HG02870 (cell line): ENCODE results near the gene JADE1.

Experiments
- ATAC-seq: cut with Tn5 transposase; IDR thresholded peaks from one replicate; pipeline ENCODE4 v1.9.1; 2021; ENCODE audit warnings: mild to moderate bottlenecking, moderate library complexity; ENCODE audit not compliant: unreplicated experiment

JADE1 gene

DNA sequence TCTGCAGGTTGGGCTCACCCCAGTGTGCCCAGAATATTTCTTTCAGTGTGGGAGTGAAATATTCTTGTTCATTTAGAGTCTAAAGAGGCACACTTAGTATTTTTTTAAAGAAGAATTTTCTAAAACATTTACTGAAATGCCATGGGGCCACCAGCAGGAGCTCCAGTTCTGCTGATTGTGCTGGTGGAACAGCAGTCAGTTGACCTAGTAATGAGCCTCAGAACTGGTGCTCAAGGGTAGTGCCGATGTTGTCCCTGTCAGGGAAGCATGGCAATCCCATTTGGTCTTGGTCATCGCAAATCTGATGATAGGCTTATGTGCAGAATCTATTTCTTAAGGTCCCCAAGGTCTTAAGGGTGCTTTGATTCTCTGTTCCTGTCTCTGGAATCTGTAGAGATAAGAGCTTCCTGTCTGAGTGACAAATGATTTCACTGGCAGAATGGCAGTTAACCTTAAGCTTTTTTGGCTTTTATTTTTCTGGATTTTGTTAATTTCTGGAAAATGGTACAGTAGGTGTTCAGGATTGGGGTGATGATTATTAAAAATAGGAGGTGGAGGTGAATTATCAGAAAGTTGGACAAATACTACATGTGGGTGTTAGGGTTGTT is 31.3 kb downstream of the JADE1 start:
- ATAC-seq: no peak

- no peak for ATAC-seq
These were observed 31.9 kb downstream of the JADE1 start for GRCh38 chr4:128841402-128841801.

DNA sequence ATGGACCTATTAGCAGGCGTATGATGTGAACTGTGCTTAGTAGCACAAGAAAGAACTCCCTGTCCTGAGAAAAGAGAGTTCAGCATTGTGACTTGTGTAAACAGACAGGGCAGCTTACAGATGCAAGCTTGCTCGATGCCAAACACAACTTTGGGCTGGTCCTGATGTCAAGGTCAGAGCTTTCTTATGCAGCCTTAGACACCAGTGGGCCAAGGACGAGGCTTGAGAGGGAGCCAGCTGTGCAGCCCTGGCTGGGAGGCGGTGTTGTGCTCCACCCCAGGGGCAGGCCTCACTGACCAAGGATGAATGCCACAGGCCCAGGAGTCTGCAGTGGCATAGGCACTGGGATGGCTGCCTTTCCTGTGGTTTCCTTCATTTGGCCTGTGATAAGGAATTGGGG is 35.4 kb downstream of the JADE1 start:
- ATAC-seq: no peak

DNA sequence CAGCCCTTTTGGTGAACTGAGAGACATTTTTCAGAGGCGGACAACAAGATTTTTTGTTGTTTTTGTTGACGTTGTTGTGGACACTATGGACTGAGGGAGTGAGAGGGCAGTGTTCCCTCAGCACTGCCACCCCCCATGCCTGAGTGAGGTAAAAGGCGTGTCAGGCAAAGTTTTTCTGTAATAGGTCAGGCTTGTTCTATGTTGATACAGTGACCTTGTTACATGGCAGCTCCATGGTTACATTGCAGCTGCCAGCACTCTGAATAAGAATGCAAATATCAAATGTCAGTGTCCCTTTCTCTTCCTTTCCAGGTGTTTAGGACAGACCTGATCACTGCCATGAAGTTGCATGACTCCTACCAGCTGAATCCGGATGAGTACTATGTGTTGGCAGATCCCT is 36.6 kb downstream of the JADE1 start:
- no peak for ATAC-seq

- ATAC-seq: no peak
These were observed 37.7 kb downstream of the JADE1 start for GRCh38 chr4:128847082-128847724.

DNA sequence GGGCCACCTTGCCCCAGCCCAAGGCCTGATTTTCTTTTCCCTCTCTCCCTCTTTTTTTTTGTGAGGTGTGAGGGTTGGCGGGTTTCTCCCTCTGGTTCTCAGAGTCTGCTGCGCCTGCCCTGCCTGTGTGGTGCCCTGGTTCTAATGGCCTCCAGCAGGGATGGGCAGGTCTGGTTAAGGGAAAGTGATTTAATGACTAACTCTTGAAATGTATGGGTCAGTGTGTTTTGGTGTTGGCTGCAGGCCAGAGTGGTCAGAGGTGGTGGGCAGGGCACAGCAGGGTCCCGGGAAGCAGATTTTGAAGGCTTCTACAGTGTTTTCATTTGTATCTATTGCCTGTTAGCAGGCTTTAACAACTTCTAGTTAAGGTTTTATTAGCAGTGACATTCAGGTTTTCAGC is 39.0 kb downstream of the JADE1 start:
- no peak for ATAC-seq

GRCh38 chr4:128850252-128850651 is 40.8 kb downstream of the JADE1 start:
- ATAC-seq: no peak

DNA sequence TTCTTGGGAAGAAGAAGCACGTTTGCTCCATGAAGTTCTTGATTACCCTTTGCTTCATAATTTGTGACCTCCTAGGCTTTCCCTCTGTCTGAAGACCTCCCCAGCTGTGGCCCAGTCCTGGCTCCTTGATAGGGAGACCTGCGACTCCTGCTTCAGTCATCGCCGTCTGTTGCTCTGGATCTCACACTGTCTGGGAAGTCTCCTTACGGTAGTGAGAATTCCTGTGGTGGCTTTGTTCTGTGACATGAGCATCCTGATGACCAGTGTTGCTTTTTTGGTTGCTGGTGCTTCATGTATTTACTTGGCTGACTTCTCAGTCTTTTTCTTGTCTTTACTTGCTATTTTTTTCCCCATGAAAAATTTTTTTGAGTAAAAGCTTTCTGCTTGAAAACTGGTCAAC is 44.2 kb downstream of the JADE1 start:
- no peak for ATAC-seq

DNA sequence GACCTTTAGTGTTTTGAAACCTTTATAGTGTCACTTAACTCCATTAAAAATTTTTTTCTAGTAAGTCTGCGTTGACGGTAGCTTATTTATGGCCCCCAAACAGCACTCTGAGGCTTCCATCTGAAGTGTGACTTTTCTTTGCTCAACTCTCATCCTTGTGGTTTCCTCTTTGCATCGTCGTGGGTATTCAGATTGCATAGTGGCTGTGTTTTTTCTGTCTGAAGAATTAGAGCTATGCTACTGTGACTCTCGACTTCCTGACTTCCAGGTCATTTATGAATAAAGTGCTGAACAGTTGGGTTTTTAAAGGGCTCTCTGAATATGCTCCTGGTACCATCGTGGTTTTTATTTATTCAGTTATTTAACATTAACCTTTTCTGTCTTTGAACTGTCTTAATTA is 44.9 kb downstream of the JADE1 start:
- ATAC-seq: peak; percentile 80

- no peak for ATAC-seq
These were observed 46.1 kb downstream of the JADE1 start for GRCh38 chr4:128855621-128856020.

DNA sequence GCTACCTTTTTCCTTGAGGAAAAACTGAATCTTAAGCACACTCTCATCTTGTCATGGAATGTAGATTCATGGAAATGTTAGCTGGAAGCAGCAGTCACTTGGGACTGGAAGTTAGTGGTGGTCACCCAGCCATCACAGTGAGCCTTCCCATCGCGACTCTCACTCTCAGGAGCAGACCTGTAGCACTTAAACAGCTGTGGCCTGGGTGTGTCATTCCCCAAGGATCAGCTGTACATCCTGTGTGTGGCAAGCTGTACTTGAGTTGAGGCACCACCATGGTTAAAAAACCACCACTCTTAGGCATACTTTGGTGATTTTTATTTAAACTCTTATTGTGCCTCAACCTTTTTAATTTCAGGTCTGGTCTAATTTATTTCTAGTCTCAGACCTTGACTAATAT is 46.7 kb downstream of the JADE1 start:
- ATAC-seq: no peak

DNA sequence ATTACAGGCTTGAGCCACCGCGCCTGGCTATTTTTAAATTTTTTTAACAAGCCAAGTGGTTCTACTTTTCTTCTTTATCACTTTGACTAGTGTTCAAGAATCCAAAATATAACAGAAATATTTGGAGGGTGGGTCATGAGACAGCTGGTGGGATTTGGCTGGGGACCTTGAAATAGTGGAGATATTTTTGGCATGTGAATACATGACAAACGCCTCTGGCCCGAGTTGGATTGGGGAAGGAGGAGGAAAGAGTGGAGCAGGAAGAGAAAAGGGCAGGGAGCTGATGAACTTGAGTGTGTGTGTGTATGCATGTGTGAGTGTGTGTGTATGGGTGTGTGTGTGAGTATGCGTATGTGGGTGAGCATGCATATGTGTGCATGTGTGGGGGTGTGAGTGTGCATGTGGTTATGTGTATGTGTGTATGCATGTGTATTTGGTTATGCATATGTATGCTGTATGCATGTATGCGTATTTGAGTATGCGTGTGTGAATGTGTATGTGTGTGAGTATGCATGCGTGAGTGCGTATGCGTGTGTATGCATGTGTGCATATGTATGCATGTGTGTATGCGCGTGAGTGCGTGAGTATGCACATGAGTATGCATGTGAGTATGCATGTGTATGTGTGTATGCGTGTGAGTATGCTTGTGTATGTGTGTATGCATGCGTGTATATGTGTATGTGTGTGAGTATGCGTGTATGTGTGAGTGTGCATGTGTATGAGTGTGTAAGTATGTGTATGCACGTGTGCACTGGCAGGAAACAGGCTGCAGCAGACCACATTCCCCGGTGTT is 49.6 kb downstream of the JADE1 start:
- ATAC-seq: no peak

GRCh38 chr4:128859887-128860677 is 50.6 kb downstream of the JADE1 start:
- no peak for ATAC-seq

DNA sequence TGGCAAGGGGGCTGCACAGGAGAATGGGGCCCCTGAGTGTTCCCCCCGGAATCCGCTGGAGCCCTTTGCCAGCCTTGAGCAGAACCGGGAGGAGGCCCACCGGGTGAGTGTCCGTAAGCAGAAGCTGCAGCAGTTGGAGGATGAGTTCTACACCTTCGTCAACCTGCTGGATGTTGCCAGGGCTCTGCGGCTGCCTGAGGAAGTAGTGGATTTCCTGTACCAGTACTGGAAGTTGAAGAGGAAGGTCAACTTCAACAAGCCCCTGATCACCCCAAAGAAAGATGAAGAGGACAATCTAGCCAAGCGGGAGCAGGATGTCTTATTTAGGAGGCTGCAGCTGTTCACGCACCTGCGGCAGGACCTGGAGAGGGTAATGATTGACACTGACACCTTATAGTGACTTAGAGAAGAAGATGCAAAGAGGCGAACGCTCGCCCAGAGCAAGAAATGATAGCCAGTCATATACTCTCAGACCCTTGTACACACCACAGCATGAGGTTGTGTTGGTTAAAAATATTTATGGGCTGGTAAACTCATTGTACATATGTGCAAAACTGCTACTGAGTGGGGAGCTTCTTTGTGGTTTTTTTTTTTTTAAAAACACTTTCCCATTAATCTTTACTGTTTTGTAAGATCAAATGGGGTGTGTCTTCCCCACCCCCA is 52.5 kb downstream of the JADE1 start:
- ATAC-seq: peak; percentile 14

DNA sequence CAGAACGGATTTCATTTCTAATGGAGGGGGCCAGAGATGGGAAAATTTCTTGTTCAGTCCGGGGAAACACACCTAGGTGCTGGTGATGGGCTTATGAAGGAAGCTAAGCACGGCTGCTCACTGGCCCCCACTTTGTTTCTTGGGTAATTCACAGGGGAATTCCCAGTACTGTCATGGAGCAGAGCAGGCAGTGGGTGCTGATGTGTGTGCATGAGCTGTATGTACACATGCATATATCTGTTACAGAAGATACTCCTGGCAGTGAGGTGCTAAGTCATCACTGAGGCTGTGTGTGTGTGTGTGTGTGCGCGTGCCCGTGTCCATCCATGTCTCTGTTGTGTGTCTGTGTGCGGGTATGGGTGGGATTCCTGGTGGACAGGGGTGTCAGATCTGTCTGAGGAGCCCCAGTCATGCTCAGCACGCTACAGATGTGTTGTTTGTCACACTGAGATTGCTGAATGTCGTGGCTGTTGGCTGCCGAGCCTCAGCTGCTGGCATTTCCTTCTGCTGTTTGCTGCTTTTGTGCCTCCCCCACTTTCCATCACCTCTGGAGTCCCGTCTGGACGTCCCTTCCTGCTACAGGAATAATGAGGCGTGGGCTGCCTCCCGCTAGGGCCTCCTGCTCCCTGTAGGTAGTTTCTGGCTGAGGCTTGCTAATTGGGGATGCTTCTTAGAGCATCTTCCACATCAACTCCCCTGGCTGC is 53.3 kb downstream of the JADE1 start:
- peak; percentile 77 for ATAC-seq

DNA sequence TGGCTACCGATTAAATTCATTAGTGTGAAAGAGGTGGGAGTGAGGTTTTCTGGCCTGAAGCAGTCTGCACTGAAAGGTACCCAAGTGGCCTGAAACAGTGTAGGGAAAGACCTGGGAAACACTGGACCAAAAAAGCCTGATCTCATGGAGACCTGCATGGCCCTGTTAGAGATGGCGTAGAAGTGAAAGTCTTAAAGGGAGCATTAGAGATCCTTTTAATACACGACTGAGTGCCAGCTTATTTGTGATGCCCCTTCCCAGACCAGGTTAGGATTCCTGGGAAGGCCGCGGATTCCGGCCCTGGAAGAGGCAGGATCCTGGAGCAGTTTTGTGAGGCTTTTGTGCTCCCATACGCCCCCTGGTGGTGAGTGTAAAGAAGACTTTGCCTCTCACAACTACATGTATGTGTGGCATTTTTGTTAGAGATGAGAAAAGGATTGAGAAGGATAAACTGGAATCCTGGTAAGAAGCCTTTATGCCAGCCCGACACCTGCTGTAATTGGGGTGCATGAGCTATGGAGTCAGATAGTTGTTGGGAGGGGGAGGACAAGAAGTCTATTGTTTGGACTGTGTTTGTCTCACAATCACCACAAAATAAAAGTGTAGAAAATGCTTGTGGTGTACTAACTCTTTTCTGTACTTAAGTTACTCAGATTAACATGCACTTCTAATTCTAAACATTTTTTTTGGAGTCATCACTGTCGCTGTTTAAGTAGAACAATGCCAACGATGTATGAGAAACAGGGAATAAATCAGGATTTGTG is 54.0 kb downstream of the JADE1 start:
- no peak for ATAC-seq

DNA sequence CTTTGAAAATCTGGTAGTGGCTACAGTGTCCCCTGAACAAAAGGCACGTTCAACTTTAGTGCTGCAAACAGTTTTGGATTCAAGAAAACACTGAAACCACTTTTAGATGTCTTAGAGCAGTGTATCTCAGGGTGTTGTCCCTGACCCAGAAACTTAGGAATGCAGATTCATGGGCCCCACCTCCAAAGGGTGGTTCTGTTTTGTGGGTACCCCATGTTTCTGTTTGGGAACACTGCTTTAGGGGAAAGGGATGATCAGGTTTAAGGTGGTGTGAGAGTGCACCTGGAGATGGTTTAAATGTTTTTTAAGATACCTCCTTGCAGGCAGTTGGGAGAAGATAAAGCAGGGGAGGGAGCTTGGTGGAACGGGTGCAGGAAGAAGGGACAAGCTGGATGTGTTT is 55.6 kb downstream of the JADE1 start:
- no peak for ATAC-seq

DNA sequence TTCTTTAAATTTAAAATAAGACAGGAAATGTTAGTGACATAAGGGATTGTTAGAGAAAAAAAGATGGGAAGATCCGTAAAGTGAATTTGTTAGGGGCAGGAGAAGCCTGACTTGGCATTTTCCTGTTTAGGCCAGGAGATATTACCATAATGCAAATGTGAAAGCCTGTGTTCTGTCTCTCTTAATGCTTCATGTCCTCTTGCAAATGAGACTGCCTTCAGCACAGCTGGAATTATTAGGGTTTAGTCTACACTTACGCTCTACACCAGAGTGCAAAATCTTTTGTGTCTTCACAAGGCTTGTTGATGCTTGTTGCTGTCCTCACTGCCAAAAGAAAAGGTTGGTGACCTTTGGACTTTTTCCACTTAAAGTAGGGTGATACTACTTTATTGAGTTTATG is 56.8 kb downstream of the JADE1 start:
- ATAC-seq: no peak

DNA sequence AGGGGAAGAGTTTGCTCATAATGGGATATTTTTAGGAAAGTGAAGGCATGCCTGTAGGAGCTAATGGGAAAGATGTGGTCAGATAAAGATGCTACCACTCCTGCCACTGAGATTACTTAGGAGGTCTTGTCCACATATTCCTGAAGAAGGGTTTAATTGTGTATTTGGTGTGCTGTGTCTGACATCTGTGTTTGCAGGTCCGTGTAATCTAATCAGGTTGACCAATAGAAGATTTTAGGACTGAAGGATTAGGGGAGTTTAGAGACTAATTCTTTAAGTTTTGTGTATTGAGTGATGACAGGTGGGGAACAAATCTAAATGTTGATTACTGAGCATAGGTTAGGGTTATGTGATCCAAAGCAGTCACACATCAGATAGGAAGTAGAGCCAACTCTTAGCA is 57.2 kb downstream of the JADE1 start:
- no peak for ATAC-seq

DNA sequence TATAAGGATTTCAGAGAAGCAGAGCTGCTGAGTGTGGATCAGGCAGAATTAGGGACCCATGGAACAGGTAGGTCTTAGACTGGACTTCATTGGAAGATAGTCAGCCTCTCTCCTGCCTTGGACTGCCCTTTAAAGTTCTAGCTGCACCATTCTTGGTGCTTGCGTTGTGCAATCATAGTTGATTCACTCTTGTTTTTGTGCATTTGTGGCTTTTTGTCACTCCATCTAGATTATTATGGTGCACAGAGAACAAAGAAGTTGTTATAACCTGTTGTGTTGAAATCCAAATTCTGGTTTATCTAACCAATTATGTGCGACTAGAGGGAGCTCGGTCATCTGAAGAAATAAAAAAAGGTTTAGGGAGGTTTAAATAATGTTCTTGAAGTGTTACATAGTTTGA is 59.3 kb downstream of the JADE1 start:
- ATAC-seq: no peak
